HG03159 (cell line): ENCODE data around the gene AQP6.

Source experiments
- ATAC-seq: cut with Tn5 transposase; IDR thresholded peaks from one replicate; pipeline ENCODE4 v1.9.1; 2021; ENCODE audit warnings: mild to moderate bottlenecking, moderate library complexity; ENCODE audit not compliant: unreplicated experiment

AQP6 gene, protein sequence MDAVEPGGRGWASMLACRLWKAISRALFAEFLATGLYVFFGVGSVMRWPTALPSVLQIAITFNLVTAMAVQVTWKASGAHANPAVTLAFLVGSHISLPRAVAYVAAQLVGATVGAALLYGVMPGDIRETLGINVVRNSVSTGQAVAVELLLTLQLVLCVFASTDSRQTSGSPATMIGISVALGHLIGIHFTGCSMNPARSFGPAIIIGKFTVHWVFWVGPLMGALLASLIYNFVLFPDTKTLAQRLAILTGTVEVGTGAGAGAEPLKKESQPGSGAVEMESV

DNA sequence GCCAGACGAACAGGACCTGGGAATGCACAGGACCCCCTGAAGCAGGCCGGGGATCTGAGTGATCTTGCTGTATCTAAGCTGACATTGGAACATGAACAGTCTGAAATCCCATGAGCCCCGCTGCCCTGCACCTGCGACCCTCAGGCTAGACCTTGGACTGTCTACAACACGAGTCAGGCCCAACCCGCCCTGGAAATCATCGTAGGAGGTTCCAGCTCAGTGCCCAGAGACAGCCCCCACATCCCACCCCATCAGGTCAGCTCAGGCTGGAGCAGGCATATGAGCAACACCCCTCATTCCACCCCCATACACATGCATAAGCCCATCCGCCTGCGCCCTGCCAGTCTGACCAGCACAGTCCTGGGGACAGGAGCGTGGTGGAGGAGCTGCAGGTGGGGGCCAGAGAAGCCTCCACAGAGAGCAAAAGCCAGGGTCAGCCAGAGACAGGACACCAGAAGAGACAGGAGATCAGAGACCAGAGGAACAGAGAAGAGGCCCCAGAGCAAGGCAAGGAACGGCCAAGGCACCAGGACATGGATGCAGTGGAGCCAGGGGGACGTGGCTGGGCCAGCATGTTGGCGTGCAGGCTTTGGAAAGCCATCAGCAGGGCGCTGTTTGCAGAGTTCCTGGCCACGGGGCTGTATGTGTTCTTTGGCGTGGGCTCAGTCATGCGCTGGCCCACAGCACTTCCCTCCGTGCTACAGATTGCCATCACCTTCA is at the start of gene AQP6:
AQP6 (plus strand) TSS at position 307 of the 720 bp plus-strand sequence; CDS start at position 534, 227 bp downstream.
- no peak for ATAC-seq

GRCh38 chr12:49923035-49923644 is 49.6 kb upstream of the AQP6 start:
- no peak for ATAC-seq

DNA sequence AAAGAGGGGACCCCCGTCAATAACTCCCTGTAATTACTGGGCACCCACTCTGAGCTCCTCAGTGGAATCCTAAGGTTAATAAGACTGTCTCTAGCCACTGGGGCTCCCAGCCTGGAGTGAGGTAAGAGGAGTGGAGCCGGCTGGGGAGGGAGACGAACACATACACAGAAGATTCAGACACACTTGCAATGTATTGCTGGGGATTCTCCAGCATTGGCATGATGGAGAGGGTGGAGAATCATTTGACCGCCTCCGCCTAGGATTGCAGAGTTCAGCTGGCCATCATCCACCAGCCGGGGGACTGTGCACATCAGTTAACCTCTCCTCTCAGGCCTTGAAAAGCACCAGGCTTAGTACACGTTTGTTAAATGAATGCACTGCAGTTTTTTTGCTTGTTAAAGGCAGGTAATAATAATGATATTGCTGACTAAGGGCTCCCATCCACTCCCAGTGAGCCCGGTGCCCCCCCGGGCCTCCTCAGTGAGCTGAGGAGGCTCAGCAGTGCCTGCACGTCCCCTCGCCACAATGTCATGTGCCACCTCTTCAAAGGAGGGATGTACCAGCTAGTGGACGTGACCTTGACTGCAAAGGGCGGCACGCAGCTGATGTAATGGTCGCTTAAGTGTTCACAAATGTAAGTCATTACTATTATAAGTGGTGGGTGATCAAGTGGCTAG is 48.7 kb upstream of the AQP6 start:
- ATAC-seq = no peak

DNA sequence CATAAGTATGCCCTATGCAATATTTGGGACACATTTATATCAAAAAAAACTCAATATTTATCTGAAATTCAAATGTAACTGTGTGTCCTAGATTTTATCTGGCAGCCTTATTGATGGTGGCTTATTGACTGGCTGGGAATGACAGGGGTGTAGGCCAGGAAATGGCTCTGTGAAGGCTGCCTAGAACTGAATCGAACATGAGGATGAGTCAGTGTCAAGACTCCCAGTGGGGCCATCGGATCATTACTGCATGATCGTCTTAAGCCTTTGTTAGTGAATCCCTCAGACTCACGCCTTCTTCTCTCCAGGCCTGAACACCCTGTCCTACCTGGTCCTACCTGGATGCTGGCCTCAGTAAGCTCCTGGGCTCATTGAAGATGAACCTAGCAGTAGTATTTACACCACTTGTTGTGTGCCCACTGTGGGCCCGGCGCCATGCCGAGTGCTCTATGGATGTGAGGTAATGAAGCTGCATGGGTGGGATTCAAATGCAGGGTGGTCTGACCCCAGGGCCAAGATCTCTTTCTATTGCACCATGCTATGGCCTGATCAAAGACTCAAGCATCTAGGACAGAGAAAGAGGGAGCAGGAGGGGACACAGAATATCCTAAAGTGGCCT is 48.0 kb upstream of the AQP6 start:
- ATAC-seq = no peak

GRCh38 chr12:49925433-49926204 is 47.1 kb upstream of the AQP6 start:
- ATAC-seq = no peak

GRCh38 chr12:49928471-49928870 is 44.3 kb upstream of the AQP6 start:
- no peak for ATAC-seq

DNA sequence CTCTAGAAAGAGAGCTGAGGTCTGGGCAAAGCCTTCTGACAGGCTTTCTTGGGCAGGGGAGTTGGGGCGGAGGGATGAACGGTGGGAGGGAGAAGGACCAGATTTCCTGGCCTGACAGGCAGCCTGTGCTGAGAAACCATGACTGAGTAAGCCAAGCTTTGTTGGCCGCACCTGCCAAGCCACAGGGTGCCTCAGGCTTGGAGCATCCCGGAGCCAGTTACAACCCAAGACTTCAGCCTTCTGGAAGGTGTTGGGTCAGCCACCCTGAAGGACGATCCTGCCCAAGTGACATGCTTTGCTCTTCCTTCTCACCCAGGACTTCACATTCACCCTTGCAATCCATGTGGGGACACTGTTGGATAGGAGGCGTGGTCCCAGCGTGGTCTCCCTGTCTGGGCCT is 43.2 kb upstream of the AQP6 start:
- no peak for ATAC-seq

GRCh38 chr12:49930515-49931288 is 42.0 kb upstream of the AQP6 start:
- no peak for ATAC-seq

GRCh38 chr12:49932023-49932422 is 40.7 kb upstream of the AQP6 start:
- ATAC-seq = no peak

GRCh38 chr12:49932533-49933130 is 40.1 kb upstream of the AQP6 start:
- no peak for ATAC-seq

DNA sequence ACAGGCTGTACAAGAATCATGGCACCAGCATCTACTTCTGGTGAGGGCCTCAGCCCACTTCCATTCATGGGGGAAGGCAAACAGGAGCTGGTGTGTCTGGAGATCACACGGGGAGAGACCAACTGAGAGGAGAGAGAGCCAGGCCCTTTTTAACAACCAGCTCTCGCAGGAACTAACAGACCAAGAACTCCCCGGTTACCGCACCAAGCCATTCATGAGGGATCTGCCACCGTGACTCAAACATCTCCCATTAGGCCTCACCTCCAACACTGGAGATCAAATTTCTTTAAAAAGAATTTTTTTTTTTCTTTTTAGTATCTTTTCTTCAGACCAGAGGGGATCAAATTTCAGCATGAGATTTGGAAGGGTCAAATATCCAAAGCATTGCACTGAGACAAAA is 39.0 kb upstream of the AQP6 start:
- no peak for ATAC-seq

- no peak for ATAC-seq
These were observed 38.2 kb upstream of the AQP6 start for GRCh38 chr12:49934505-49934904.

DNA sequence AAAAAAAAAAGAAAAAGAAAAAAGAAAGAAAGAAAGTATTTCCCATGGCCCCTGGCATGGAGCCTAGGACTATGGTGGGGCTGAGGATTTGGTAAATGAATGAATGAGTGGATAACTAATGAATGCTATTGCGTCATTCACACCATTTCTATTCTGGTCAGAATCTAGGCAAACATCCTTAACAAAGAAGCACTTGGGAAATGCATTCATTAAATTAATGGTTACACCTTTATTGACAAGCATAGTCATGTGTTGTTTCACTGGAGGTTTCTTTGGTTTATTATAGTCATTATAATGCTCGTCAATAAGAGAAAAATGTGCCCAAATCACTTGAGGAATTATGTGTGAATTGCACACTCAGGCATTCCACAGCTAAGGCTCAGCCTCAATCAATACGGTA is 35.8 kb upstream of the AQP6 start:
- no peak for ATAC-seq

DNA sequence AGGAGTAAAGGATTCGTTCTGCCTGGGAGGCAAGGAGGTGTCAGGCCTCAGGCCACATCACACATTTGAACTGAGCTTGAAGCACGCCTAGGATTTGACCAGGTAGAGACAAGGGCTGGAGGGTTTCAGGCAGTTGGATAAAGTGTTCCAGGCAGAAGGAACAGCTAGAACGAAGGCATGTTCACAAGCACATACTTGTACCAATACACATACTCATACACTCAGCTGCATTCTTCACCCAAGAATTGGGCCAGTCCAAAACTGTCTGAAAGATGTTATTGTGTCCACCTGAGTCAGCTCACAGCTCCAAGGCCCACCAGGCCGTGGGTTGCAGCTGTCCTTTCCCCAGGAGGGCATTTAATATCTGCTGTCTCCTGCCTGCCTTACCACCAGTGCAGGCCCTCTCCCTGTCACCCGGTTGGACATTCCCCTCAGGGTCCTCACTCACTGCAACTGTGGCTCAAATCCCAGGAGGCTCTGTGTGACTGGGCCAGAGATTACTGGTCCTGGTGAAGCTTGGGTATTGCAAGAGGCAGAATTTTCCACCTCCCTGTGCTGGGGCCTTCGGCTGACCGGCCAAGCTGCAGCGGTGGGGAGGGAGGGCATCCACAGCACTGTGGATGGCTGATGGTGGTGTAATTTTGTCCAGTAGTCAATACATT is 35.0 kb upstream of the AQP6 start:
- no peak for ATAC-seq

DNA sequence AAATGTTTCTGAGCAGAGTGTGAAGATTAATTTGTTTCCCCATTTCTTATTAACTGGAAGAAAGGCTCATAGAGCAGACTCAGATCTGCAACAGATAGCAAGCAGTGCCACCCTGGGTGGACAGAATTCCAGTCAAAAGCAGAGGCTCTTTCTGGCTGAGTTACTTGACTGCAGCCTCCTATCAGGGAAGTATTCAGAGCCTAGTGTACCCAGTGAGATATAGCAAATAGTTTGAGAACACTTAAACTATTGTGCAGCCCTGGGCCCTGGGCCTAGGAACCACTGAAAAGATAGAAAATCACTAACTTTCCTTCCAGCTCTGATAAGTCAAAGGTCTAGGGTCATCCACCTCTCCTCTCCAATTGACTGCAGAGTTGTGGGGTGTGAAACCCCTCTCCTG is 33.4 kb upstream of the AQP6 start:
- ATAC-seq = no peak

DNA sequence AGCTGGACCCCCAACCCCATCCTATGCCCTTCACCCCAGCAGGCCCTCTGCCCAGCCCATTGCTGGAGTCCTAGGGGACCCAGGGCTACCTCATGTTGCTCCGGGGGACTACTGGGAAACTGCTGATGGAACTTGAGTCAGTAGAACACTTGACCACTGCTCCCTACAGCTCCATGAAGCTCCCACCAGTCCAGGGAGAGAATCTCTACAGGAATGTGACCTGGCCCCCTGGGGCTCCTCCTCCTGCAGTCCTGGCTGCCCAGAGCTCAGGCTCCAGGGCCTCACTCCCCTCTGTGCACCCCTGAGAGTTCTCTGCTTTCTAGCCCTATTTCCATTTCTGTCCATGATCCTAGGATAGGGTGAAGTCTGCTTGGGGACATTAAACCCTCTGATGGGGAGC is 33.0 kb upstream of the AQP6 start:
- ATAC-seq = no peak

DNA sequence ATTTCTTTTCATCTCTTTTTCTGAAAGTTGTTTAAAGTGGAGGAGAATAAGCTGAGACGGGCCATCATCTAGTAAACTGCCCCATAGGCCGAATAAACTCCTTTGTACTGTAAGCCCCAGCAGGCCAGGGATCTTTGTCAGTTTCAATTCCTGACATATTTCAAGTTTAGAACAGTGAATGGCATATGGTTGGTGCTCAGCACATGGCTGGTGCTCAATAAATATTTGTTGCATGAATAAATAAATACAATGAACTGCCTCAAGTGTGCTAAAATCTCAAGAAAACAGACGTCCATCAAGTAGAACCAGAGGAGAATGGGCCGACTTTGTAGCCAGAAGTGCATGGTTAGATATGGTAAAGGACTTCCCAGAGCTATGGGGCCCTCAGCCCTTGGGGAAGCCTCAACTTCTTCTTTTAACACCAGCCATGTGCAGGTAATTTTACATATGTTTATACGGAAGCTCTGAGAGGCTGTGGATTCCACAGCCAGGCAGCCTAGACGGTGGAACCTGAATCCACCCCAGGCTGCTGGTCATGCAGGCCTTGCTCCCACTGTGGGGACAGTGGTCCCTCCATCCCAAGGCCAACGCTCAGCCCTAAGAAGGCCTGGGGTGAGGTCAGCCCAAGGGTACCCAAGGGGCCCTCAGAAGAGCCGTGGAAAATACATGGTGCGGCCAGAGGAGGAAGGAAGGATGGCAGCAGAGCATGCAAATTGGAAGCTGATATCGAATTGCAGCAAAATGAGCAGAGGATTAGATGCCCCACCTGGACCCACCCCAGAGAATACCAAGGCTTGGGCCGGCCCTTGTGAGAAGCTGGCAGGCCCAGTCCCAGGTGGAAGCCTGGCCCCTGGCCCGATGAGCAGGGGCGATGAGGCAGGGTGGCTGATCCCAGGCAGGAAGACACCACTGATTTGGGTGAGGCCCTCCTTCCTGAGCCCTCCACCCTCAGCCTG is 30.9 kb upstream of the AQP6 start:
- ATAC-seq = no peak

GRCh38 chr12:49942512-49942893 is 30.2 kb upstream of the AQP6 start:
- no peak for ATAC-seq
